ENCODE measurements around the gene FHOD1.

FHOD1 gene

DNA sequence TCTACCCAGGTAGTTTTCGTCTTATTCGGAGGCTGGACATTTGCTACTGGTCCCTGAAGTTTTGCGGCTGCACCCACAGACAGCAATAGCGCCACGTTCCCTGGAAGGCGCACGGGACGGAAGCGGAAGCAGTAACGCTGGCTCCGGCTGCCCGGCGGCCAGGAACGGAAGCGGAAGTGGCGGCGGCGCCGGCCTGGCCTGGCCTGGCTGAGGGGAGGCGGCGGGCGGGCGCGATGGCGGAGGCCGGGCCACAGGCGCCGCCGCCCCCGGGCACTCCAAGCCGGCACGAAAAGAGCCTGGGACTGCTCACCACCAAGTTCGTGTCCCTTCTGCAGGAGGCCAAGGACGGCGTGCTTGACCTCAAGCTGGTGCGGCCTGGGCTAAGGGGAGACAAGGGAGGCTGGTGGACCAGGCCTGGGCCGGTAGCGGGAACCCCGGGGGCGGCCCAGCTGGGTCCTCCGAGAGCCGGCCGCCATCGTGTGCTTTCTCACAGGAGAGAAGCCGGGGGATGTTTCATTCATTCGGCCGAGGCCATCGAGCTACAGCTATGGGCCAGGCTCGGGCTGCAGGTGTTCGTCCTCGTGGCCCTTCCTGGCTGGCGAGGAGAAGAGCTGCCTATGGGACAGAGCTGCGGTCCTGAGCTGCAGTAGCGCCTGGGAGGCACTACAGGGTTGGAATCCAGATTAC, 55.1 kb downstream of the FHOD1 start, which contains the start of gene E2F4:
E2F4 (plus strand) TSS at position 161 of the 687 bp plus-strand sequence; CDS start at position 234, 73 bp downstream.
- no peak for TF ChIP-seq CTCF (IDR thresholded peaks at IDR 0.05; ENCODE audit: low read depth, low read length)
- peak within 1 kb of the TSS; percentile 97 for H3K4me3 ChIP-seq (ENCODE audit: low read depth, low read length)

DNA sequence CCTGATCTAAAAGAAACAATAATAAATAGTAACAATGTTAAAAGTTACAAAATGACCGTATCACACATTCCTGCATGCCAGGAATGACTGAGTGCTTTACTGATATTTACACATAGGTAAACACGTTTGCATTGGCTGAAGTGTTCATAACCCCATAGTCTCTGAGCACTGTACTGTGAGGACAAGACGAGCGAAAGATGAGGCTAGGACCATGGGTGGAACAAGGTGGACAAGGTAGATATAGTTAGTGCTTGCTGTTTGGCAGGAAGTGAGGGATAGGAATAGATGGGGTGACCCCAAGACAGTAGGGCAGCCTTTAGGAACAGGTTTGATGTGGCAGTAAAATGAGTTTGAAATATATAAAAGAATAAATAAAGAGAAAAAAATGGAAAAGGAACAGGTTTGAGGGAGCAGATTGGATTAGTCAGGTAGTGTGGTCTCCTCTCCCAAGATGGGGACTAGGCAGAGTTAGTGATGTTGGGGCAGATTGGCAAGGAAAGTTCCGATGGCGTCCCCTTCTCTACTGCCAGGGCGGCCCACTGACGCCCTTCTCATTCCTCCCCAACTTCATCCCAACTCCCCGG, 55.8 kb downstream of the FHOD1 start:
- H3K4me3 ChIP-seq (ENCODE audit: low read depth, low read length) = peak overlapping the region; percentile 97

DNA sequence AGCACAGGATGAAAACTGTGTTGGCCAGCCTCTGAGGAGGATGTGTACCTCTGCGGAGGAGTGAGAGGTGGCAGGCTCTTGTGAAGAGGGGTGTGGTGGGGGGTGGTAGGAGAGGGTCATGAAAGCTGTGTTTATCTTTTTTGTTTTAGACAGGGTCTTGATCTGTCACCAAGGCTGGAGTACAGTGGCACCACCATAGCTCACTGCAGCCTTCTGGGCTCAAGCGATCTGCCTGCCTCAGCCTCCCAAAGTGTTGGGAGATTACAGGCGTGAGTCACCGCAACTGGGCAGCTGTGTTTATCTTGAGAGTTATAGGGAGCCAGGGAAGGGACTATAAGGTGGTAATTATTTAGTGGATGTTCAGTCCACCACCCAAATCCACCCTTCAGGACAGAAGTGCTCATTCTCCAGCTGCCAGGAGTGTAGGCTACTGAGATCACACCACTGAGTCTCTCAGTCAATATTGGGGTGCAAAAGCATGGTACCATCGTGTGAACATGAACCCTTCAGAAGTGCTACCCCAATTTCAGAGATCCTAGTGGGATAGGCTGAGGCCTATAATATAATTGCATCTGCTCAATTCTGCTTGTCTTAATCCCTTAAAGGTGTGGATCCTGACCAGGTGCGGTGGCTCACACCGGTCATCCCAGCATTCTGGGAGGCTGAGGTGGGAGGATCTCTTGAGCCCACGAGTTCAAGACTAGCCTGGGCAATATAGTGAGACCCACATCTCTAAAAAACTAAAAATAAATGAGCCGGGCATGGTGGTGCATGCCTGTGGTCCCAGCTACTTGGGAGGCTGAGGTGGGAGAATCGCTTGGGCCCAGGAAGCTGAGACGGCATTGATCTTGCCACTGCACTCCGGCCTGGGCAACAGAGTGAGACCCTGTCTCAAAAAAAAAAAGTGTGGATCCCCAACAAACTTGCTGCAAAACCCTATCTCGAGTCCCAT, 56.6 kb downstream of the FHOD1 start:
- no peak for TF ChIP-seq CTCF (IDR thresholded peaks at IDR 0.05; ENCODE audit: low read depth, low read length)
- H3K4me3 ChIP-seq (ENCODE audit: low read depth, low read length) = no peak overlapping the region

More for the DNA sequence above, 55.8 kb downstream of the FHOD1 start:
- TF ChIP-seq CTCF (IDR thresholded peaks at IDR 0.05; ENCODE audit: low read depth, low read length) = no peak

- TF ChIP-seq CTCF (IDR thresholded peaks at IDR 0.05; ENCODE audit: low read depth, low read length) = no peak
- no peak within 1 kb of the TSS for H3K4me3 ChIP-seq (ENCODE audit: low read depth, low read length)
Measured at GRCh38 chr16:67190041-67190440, 57.2 kb downstream of the FHOD1 start, which contains the start of gene EXOC3L1. TSS of gene EXOC3L1 (minus strand) at chr16:67190136. CDS start at chr16:67189676, 460 bp downstream.

GRCh38 chr16:67188798-67189197, 58.5 kb downstream of the FHOD1 start:
- no peak for TF ChIP-seq CTCF (IDR thresholded peaks at IDR 0.05; ENCODE audit: low read depth, low read length)
- H3K4me3 ChIP-seq (ENCODE audit: low read depth, low read length) = no peak overlapping the region

DNA sequence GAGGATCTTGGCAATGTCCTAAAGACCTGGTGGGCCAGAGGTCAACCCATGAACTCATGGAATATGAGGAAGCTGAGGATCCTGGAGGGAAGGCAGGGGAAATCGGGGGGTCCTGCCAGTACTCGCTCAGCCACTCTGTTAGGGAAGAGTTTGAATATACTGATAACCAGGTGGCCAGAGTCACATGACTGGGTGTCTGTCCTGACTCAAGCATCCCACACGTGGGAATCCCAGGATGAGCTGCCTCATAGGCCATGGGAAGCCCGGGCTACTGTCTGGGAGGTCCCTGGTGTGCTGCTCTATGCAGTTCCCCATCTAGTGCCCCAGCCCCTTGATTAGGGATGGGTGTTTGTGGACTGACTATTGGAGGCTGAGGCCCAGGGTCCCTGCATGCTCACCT, 59.0 kb downstream of the FHOD1 start:
- no peak overlapping the region for H3K4me3 ChIP-seq (ENCODE audit: low read depth, low read length)
- no peak for TF ChIP-seq CTCF (IDR thresholded peaks at IDR 0.05; ENCODE audit: low read depth, low read length)
